ENCODE measurements around the gene TMSB10.

GRCh38 chr2:84874381-84875212 is 30.9 kb upstream of the TMSB10 start:
- TF ChIP-seq CTCF (IDR thresholded peaks at IDR 0.05; ENCODE audit: low read length) (no peak), EZH2 (IDR thresholded peaks at IDR 0.05; ENCODE audit: borderline replicate concordance, low read length) (no peak)
